HepG2 (cell line): ENCODE results near the gene TH. TPM values are rescaled to one million over a fixed set of nuclear protein-coding genes. Genes with fewer than 3 reads are reported as not detected.
A peak's percentile ranks its signal among the peaks of the same experiment; 100 is the strongest.

Experiments used
- ATF7-NPFF ChIP-seq: sonication (generic); formaldehyde crosslinking; IDR thresholded peaks from 2 replicates; pipeline ENCODE4 v1.8.1; 2023; ENCODE audit warnings: mild to moderate bottlenecking, low read depth, missing genetic modification reagents, moderate library complexity
- BCL6 ChIP-seq: IDR thresholded peaks from 2 replicates; pipeline ENCODE4 v1.6.1; 2016; ENCODE audit warnings: missing genetic modification reagents, missing compliant biosample characterization
- GATAD2A ChIP-seq: IDR thresholded peaks from 2 replicates; pipeline ENCODE4 v1.6.1; 2016
- KDM5B ChIP-seq: sonication (generic); formaldehyde crosslinking; IDR thresholded peaks from 2 replicates; pipeline ENCODE4 v1.4.0; 2020; ENCODE audit warnings: missing genetic modification reagents, mild to moderate bottlenecking, borderline replicate concordance
- LCORL ChIP-seq, 2 experiments: fragments of 450-650 bp in 1 of 2; sonication (generic) in 1 of 2; formaldehyde crosslinking in 1 of 2; IDR thresholded peaks; 2 replicates each; pipeline versions ENCODE4 v1.5.0 to v1.6.1; 2017 to 2020; ENCODE audit warnings: antibody characterized with exemption in 1 of 2, missing genetic modification reagents in 1 of 2
- MTA3 ChIP-seq: sonication (generic); formaldehyde crosslinking; IDR thresholded peaks from 2 replicates; pipeline ENCODE4 v1.4.0; 2020; ENCODE audit warnings: missing genetic modification reagents
- RARA ChIP-seq: IDR thresholded peaks from 2 replicates; pipeline ENCODE4 v1.6.1; 2016; ENCODE audit warnings: missing genetic modification reagents, missing compliant biosample characterization
- REPIN1 ChIP-seq: sonication (generic); formaldehyde crosslinking; IDR thresholded peaks from 2 replicates; pipeline ENCODE4 v1.8.0; 2022; ENCODE audit warnings: missing genetic modification reagents, low read depth, mild to moderate bottlenecking, borderline replicate concordance
- TARDBP ChIP-seq: sonication (generic); formaldehyde crosslinking; IDR thresholded peaks from 2 replicates; pipeline ENCODE4 v1.8.0; 2022; ENCODE audit warnings: mild to moderate bottlenecking, missing genetic modification reagents
- TBP ChIP-seq: sonication (generic); formaldehyde crosslinking; IDR thresholded peaks from 2 replicates; pipeline ENCODE4 v1.5.0; 2020; ENCODE audit warnings: missing genetic modification reagents
- ZC3H13 ChIP-seq: sonication (generic); formaldehyde crosslinking; IDR thresholded peaks from 2 replicates; pipeline ENCODE4 v1.8.1; 2023; ENCODE audit warnings: mild to moderate bottlenecking, missing genetic modification reagents, moderate library complexity
- ZFX ChIP-seq: sonication (generic); formaldehyde crosslinking; IDR thresholded peaks from 2 replicates; pipeline ENCODE4 v1.4.0; 2020; ENCODE audit warnings: mild to moderate bottlenecking, low read depth, missing genetic modification reagents, moderate library complexity
- ZNF180 ChIP-seq: sonication (generic); formaldehyde crosslinking; IDR thresholded peaks from 2 replicates; pipeline ENCODE4 v1.4.0; 2020; ENCODE audit warnings: low read depth, missing genetic modification reagents, borderline replicate concordance
- ZNF746 ChIP-seq: sonication (generic); formaldehyde crosslinking; IDR thresholded peaks from 2 replicates; pipeline ENCODE4 v1.8.0; 2022; ENCODE audit warnings: mild to moderate bottlenecking, missing genetic modification reagents
- polyA plus RNA-seq, 8 experiments: library from polyadenylated mRNA; depleted of rRNA in 3 of 8; stranded (reverse) in 7 of 8; unstranded in 1 of 8; fragments of >200 nt; fragmentation: Illumina TruSeq in 4 of 8; extraction: Trizol in 4 of 8; gene quantifications; 2 replicates each; pipeline versions ENCODE4 v1.2.1 to v1.2.3, GENCODE V29; 2011 to 2016; ENCODE audit warnings: low read depth in 4 of 8, missing spikeins in 1 of 8, mixed read lengths in 1 of 8; ENCODE audit not compliant: insufficient read depth in 1 of 8
- total RNA-seq, 5 experiments: library from RNA; depleted of rRNA; stranded (reverse); fragments of >200 nt; fragmentation: Illumina TruSeq; extraction: Trizol; gene quantifications; 2 replicates each; pipeline ENCODE4 v1.2.3, GENCODE V29; 2016; ENCODE audit warnings: low read depth in 1 of 5
- TF ChIP-seq, protein P1 (sequence below): sonication (generic); formaldehyde crosslinking; IDR thresholded peaks from 2 replicates; pipeline ENCODE4 v1.5.0; 2020; ENCODE audit warnings: missing genetic modification reagents
- TF ChIP-seq, protein P2 (sequence below): sonication (generic); formaldehyde crosslinking; IDR thresholded peaks from 2 replicates; pipeline ENCODE4 v1.4.0; 2020; ENCODE audit warnings: missing genetic modification reagents
- TF ChIP-seq, protein P3 (sequence below): sonication (generic); formaldehyde crosslinking; IDR thresholded peaks from 2 replicates; pipeline ENCODE4 v1.4.0; 2020; ENCODE audit warnings: mild to moderate bottlenecking, missing genetic modification reagents
- TF ChIP-seq, protein P4 (sequence below): sonication (generic); formaldehyde crosslinking; IDR thresholded peaks from 2 replicates; pipeline ENCODE4 v1.4.0; 2020; ENCODE audit warnings: missing genetic modification reagents

The TH gene
- total and polyA plus RNA-seq, 2 of the 13 experiments (the other 11 are each of a cell fraction or from before 2014, with no cell fraction given) = 0.36 TPM; not detected in 1

DNA sequence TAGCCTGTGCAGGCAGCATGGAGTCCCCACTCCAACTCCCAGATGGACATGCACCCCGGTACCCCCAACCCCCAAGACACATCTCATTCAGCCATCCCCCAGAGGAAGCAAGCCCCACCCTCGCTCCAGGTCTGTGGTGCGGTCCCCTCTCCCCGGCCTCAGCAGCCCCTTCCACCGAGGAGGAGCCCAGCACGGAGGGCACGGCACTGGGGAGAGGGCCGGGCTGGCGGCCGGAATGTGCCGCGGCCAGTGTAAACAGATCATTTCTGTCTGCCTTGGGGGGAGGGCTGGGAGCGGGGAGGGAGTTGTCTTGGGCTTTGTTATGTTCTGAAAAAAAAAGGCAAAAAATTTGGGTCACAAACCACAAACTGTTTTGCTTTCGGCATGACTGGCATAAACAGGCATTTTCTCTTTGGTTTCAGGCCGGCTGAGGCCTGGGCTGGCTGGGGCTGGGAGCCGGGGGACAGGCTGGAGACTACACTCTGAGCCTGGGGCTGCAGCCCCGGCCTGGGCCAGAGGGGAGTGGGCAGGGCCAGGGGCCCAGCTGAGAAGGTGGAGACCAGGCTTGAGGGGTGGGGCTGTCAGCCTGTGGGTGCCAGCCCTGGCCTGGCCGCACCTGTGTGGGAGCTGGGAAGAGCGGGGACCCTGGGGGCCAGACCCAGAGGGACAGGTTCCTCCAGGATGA, 49.3 kb downstream of the TH start (continued):
- TF ChIP-seq, protein P1, sequence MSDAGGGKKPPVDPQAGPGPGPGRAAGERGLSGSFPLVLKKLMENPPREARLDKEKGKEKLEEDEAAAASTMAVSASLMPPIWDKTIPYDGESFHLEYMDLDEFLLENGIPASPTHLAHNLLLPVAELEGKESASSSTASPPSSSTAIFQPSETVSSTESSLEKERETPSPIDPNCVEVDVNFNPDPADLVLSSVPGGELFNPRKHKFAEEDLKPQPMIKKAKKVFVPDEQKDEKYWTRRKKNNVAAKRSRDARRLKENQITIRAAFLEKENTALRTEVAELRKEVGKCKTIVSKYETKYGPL (CRISPR knock-in tag) = no peak
- TF ChIP-seq ZC3H13 (CRISPR knock-in tag) = no peak
- TF ChIP-seq BCL6 (CRISPR knock-in tag) = no peak
- no peak for TF ChIP-seq LCORL (IDR thresholded peaks at IDR 0.05)
- TF ChIP-seq LCORL (CRISPR knock-in tag; IDR thresholded peaks at IDR 0.05) = peak; percentile 74
- TF ChIP-seq ATF7-NPFF (CRISPR knock-in tag) = no peak
- TF ChIP-seq MTA3 (CRISPR knock-in tag) = no peak
- TF ChIP-seq KDM5B (CRISPR knock-in tag) = peak; percentile 8; the same call in 1 of the 2 replicates
- TF ChIP-seq RARA (CRISPR knock-in tag) = peak; percentile 32; the same call in 1 of the 2 replicates
- TF ChIP-seq TARDBP = peak; percentile 42; the same call in 1 of the 2 replicates
- peak; percentile 75 for TF ChIP-seq ZFX (CRISPR knock-in tag)
- TF ChIP-seq, protein P2, sequence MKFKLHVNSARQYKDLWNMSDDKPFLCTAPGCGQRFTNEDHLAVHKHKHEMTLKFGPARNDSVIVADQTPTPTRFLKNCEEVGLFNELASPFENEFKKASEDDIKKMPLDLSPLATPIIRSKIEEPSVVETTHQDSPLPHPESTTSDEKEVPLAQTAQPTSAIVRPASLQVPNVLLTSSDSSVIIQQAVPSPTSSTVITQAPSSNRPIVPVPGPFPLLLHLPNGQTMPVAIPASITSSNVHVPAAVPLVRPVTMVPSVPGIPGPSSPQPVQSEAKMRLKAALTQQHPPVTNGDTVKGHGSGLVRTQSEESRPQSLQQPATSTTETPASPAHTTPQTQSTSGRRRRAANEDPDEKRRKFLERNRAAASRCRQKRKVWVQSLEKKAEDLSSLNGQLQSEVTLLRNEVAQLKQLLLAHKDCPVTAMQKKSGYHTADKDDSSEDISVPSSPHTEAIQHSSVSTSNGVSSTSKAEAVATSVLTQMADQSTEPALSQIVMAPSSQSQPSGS (CRISPR knock-in tag) = no peak
- 0 out of 2 replicates have a peak, but pooled peaks have one; percentile 10 for TF ChIP-seq GATAD2A (CRISPR knock-in tag)
- TF ChIP-seq, protein P3, sequence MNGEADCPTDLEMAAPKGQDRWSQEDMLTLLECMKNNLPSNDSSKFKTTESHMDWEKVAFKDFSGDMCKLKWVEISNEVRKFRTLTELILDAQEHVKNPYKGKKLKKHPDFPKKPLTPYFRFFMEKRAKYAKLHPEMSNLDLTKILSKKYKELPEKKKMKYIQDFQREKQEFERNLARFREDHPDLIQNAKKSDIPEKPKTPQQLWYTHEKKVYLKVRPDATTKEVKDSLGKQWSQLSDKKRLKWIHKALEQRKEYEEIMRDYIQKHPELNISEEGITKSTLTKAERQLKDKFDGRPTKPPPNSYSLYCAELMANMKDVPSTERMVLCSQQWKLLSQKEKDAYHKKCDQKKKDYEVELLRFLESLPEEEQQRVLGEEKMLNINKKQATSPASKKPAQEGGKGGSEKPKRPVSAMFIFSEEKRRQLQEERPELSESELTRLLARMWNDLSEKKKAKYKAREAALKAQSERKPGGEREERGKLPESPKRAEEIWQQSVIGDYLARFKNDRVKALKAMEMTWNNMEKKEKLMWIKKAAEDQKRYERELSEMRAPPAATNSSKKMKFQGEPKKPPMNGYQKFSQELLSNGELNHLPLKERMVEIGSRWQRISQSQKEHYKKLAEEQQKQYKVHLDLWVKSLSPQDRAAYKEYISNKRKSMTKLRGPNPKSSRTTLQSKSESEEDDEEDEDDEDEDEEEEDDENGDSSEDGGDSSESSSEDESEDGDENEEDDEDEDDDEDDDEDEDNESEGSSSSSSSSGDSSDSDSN (CRISPR knock-in tag) = peak; percentile 52; the same call in 1 of the 2 replicates
- peak; percentile 65; the same call in 1 of the 2 replicates for TF ChIP-seq ZNF746
- no peak for TF ChIP-seq REPIN1
- TF ChIP-seq, protein P4, sequence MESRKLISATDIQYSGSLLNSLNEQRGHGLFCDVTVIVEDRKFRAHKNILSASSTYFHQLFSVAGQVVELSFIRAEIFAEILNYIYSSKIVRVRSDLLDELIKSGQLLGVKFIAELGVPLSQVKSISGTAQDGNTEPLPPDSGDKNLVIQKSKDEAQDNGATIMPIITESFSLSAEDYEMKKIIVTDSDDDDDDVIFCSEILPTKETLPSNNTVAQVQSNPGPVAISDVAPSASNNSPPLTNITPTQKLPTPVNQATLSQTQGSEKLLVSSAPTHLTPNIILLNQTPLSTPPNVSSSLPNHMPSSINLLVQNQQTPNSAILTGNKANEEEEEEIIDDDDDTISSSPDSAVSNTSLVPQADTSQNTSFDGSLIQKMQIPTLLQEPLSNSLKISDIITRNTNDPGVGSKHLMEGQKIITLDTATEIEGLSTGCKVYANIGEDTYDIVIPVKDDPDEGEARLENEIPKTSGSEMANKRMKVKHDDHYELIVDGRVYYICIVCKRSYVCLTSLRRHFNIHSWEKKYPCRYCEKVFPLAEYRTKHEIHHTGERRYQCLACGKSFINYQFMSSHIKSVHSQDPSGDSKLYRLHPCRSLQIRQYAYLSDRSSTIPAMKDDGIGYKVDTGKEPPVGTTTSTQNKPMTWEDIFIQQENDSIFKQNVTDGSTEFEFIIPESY (CRISPR knock-in tag) = no peak
- TF ChIP-seq TBP (CRISPR knock-in tag) = no peak
- TF ChIP-seq ZNF180 (CRISPR knock-in tag) = no peak
